Activated CD4-positive, alpha-beta T cell treated with anti-CD3 and anti-CD28 coated beads, Interleukin-2, Interleukin-4, amounts not matched to agents 100 ng/mL and 50 ng/mL, durations not matched to agents 16 hours and 8 hours (primary cell): Measurements from ENCODE around the gene SPON2.

ENCODE experiments used
- DNase-seq: peaks from one replicate; pipeline ENCODE4 v3.0.0-alpha.2; 2020; ENCODE audit warnings: low spot score

Gene SPON2

GRCh38 chr4:1172228-1172851, at the start of gene SPON2:
Gene SPON2 (minus strand): TSS chr4:1172583.
- no peak for DNase-seq

GRCh38 chr4:1221155-1221870, 48.9 kb upstream of the SPON2 start:
- no peak for DNase-seq

DNA sequence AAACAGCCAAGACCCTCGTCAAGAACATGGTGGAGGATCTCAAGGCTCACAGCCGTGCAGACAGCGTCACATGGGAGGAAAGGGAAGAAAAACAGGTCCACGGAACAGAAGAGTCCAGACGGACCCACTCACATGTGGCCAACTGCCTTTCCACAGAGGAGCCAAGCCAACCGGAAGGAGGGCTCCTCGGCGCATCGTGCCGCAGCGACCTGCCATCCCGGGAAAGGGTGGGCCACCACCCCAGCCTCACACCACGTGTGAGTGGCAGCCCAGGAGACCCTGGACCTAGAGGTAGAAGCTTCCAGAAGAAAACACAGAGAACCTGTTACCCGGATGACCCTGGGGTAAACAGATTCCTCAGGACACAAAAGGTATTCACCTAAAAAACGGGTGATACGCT, 48.2 kb upstream of the SPON2 start:
- DNase-seq, result no peak

- DNase-seq, result no peak
Observed at GRCh38 chr4:1219566-1219950, 47.2 kb upstream of the SPON2 start.

DNA sequence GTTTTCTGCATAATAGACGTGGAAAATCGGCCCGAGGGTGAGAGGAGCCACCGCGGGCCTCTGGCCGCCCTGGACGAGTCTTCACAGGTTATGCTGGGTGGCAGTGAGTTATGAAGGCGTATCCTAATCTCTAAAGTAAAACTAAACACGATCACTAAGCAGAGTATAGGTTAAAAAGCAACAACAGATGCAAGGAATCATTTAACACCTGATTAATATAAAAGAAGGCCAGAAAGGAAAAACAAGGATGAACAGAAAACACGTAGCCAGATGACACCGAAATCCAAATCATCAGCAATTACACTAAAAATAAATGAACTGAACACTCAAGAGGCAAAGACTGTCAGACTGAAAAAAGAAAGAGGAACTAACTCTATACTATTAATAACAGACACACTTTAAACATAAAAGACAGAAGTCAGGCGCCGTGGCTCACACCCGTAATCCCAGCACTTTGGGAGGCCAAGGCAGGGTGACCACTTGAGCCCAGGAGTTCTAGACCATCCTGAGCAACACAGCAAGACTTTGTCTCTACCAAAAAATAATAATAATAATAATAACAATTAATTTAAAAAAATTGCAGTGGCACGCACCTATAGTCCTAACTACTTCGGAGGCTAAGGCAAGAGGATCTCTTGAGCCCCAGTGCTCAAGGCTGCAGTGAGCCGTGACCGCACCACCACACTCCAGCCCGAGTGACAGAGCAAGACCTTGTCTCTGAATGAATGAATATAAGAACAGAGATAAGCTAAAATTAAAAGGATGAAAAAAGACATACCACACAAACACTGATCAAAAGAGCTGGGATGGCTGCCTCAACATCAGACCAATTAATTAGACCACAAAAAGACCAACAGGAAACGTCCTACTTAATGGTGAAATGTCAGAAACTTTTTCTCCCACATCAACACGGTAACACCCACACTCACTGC, 46.5 kb upstream of the SPON2 start:
- no peak for DNase-seq

DNA sequence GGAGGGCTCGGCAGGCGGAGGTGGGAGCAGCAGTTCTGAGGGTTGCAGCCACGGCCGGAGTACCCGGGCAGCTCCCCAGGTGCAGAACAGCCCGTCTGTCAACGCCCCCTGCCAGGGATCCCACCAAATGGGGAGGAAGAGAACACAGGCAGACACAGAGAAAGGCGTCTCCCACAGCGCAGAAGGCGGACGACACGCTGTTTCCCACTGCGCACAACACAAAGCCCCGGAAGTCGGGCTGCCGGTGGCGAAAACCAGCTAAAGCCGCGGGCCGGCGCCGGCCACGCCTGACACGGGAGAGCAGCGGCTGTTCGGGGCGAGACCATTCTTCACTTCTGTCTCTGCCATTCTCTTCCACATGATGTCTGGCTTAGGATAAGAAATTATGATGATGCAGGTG, 45.0 kb upstream of the SPON2 start:
- DNase-seq, result no peak

- DNase-seq, result peak; percentile 74
Observed at GRCh38 chr4:1216869-1217294, 44.5 kb upstream of the SPON2 start.

DNA sequence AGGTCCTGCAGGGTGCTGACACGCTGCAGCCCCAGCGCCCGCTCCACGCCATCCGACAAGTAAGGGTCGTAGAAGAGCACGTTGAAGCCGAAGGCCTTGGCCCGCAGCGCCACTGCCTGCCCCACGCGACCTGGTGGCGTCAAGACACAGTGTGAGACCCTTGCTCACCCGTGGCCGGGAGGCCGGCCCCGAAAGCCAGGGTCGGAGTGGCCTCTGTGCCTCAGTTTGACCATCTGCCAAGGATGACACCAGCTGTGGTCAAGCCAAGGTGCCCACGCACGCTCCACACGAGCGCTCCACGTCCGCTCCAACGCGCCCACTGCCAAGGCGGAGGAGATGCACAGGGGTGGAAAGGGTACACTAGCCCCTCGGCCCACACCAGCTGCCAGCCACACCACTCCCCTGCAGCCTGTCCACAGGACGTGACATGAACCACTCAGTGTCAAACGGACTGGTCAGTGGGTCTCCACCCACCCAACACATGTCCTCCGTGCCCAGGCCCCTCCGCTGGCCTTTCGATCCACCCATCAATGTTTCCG, 43.8 kb upstream of the SPON2 start:
- no peak for DNase-seq

DNA sequence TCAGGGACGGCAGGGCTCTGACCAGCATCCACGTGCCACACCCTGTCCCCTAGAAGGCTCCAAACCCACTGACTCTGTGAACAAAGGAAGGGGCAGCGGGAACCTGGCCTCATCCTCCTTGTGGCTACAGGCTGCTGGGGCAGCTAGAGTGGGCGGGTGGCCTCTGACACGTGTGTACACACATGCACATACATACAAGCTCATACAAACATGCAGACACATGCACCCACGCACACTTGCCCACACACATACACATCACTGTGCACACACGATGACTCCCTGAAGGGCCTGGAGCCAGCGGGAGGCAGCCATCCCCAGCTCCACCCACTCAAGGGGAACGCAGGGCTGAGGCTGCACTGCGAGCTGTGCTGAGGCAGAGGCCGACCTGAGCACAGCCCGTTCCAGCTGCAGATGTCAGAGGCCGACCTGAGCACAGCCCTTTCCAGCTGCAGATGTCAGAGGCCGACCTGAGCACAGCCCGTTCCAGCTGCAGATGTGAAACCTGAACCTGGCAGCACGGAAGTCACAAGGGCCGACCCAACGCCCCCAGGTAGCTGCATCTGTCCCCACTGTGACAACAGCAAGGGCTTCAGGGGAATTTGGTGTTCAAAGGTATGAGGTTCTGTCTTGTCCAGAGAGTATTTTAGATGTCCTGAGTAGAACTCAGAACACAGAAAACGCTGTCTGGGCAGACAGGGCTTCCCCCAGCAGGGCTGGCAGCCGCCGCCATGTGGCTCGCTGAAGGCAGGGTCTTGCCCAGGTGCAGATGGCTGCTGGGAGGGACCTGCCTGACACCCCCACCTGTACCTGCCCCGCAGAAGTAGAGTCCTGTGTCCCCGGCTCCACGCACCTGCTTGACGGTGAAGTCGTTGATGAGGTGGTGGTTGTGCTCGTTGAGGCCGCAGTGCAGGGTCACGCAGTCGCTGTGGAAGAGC, 43.0 kb upstream of the SPON2 start:
- DNase-seq, result no peak

DNA sequence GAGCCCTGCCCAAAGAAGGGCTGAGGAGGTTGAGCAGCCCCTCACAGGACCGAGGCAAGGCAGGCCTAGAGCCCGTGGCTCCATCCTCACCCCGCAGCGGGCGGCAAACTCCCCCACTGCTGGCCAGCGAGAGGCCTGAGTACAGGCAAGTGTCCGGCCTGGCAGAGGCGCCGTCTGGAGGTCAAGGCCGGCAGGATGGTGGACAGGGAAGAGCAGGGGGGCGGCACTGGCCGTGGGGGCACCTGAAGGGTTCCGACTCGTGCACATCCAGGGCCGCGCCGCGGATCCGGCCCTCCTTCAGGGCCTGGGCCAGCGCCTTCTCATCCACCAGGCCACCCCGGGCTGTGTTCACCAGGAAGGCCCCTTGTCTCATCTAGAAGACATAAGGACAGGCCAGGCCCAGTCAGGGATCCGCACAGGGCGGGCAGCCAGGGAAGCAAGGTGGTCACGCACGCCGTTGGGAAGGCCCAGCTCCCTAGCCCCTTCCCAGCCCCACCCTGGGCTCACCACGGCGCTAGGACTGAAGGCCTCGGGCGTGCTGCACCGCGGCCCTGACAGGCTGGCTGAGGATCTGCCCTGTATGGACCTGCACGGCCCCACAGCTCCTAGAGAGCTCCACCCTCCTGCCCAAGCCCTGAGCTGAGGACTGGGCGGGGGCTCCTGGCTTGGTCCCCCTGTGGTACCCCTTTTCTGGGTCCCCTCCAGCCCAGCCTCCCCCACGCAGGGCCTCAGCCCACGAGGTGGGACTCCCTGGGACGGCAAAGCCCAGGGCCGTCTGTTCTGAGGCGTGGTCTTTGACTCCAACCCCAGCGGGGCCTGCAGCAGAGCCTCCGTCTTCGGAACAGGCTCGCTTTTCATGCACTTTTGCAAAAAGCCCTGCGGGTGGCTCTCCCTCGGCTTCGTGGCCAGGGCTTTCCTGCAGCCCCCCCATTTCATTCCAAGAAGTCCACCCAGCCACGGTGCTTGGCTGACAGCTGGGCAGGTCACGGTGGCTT, 42.0 kb upstream of the SPON2 start:
- DNase-seq, result no peak

DNA sequence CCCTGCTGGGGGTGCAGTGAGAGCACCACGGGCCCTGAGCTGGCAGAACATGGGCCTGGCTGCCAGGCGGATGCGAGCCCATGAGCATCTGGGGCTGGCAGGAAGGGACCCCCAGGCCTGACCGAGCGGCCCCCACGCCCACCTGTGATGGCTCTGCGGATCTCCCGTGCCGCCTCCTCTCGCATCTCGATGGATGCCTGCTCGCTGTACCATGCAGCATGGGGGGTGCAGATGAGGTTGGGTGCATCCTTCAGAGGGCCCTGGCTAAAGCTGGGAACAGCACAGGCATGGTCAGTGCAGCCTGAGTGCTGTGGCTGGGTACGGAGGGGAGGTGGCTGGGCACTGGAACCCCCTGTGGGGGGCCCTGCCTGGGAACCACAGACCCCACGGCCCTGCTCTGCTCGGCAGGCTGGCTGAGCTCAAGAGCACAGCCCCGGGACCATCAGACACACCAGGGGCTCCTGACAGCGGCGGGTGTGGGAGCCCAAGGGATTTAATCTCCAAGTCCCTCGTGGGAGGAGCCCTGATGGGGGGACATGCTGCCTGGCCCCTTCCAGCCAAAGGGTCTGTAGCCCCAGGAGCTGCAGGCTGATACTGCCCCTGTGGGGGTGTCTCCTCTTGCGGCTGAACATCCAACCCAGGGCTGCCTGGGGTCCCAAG, 41.1 kb upstream of the SPON2 start:
- DNase-seq, result no peak

- DNase-seq, result no peak
Observed at GRCh38 chr4:1212546-1213335, 40.4 kb upstream of the SPON2 start.

DNA sequence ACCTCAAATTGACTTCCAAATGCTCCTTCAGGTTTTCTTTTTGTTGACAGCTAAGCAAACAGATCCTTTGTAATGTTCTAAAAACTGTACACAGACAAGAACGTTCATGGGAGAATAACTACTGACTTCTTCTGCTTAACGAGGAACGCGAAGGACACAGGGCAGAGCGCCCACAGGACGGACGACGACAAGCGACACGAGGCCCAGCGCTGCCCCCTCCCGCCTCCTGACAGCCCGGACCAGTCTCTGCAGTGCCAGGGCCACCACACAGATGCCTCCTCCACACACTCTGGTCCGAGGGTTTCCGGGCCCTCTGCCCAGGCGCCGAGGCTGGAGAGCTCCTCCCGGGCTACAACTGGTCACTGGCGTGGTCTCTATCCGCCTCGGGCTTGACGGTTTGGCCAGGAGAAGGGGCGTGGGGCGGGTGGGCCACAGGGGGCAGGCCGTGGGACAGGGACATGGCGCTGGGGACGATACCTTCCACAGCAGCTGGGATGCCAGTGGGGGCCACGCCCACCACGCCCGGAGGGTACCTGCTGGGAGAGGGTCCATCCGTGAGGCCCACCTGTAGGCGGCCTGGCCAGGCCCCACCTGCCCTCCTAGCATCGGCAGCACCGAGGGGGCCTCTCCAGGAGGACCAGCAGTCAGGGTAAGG, 39.6 kb upstream of the SPON2 start:
- DNase-seq, result no peak

- no peak for DNase-seq
Observed at GRCh38 chr4:1211371-1211770, 39.0 kb upstream of the SPON2 start.

DNA sequence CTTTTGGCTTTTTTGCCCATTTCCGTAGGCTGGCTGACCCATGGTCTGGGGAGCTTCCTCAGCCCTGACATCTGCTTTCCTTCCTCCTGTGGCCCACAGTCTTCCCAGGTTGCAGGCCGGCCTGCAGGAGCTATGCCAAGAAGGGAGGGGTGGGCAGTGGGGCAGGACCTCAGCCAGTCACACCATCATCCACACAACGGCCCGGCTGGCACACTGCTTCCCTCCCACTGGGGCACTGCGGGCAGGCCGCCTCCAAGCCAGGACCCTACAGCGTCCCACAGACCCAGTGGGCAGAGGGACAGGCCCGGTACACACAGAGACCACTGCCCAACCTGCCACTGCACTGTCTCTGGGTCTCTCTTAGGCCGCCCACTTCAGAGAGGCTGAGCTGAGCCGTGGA, 38.6 kb upstream of the SPON2 start:
- no peak for DNase-seq

- no peak for DNase-seq
Observed at GRCh38 chr4:1210241-1210841, 38.0 kb upstream of the SPON2 start.

DNA sequence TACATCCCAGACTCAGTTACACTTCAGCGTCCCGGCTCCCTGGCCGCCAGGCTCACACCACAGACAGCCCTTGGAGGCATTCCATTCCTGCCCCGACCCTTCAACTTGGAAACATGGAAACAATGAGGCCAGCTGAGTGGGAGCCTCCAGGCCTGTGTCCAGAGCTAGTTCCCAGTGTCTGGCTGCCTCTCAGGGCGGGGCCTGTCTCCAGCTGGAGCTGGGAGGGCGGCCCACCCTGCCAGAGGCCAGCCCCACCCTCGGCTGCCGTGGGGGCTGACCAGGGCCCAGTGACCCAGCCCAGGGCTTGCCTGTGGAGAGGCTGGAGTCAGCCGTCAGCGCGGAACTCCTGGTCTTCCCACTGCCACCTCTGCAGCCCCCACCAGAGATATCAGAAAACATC, 37.4 kb upstream of the SPON2 start:
- no peak for DNase-seq
